Adrenal gland (tissue), 5 donors: ENCODE data around the gene PIEZO2.

Source experiments
- CTCF ChIP-seq, 6 experiments: fragments of 450-650 bp in 4 of 6; fragments of 200-600 bp in 2 of 6; sonication (generic) in 1 of 6; IDR thresholded peaks; 1 replicate in 5 of 6; 2 replicates in 1 of 6; pipeline versions ENCODE4 v1.5.1 to v1.8.0; 2016 to 2021; ENCODE audit warnings: antibody characterized with exemption in 6 of 6, mild to moderate bottlenecking in 2 of 6, moderate library complexity in 1 of 6
- POLR2A ChIP-seq, 2 donors: fragments of 450-650 bp; IDR thresholded peaks; one replicate each; pipeline ENCODE4 v1.6.1; 2017; ENCODE audit warnings: antibody characterized with exemption in 2 of 2, mild to moderate bottlenecking in 2 of 2, moderate library complexity in 1 of 2
- donor health status: DM: no; HTN: no; CAD: no.

- TF ChIP-seq CTCF (IDR thresholded peaks at IDR 0.05): no peak
- TF ChIP-seq POLR2A (IDR thresholded peaks at IDR 0.05): no peak
Observed at GRCh38 chr18:10928772-10929373, 220.5 kb downstream of the PIEZO2 start.
